ENCODE results near the gene JARID2.

GRCh38 chr6:15287670-15288375 lies 42.0 kb downstream of the JARID2 start:
- TF ChIP-seq TAF1 (IDR thresholded peaks at IDR 0.05; ENCODE audit: borderline replicate concordance, insufficient read depth, low read length) (no peak), POLR2AphosphoS5 (IDR thresholded peaks at IDR 0.05; ENCODE audit: low read depth, low read length) (no peak), SIN3A (IDR thresholded peaks at IDR 0.05; ENCODE audit: borderline replicate concordance, insufficient read depth, low read length) (no peak), REST (IDR thresholded peaks at IDR 0.05; ENCODE audit: insufficient read depth in 1 of 2, low read depth in 2 of 2, low read length in 2 of 2) (no peak), FOXP2 (optimal IDR thresholded peaks at IDR 0.05; ENCODE audit: borderline replicate concordance, extremely low read depth, extremely low read length, insufficient read depth) (no peak)
